SHP77 treated with DMSO at 0.1 percent for 48 hours (cell line): ENCODE results near the gene HOXB7.

Source experiments
- DNase-seq: peaks from one replicate; lab custom pipeline; 2025; lab: John Stamatoyannopoulos, UW

Gene HOXB7

DNA sequence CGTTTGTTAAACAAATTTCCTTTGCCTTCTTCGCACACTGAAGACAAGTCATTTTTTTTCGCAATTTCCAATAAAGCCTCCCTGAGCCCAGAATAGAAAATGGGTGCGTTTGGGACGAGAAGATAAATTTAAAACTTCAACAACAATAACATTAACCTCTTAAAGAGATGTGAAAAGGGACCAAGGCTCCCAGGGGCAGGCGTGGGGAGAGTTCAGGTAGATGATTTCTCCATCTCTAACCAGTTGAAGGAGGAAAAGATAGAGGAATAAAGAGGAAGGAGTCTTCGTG, 31.4 kb downstream of the HOXB7 start:
- DNase-seq, result no peak

DNA sequence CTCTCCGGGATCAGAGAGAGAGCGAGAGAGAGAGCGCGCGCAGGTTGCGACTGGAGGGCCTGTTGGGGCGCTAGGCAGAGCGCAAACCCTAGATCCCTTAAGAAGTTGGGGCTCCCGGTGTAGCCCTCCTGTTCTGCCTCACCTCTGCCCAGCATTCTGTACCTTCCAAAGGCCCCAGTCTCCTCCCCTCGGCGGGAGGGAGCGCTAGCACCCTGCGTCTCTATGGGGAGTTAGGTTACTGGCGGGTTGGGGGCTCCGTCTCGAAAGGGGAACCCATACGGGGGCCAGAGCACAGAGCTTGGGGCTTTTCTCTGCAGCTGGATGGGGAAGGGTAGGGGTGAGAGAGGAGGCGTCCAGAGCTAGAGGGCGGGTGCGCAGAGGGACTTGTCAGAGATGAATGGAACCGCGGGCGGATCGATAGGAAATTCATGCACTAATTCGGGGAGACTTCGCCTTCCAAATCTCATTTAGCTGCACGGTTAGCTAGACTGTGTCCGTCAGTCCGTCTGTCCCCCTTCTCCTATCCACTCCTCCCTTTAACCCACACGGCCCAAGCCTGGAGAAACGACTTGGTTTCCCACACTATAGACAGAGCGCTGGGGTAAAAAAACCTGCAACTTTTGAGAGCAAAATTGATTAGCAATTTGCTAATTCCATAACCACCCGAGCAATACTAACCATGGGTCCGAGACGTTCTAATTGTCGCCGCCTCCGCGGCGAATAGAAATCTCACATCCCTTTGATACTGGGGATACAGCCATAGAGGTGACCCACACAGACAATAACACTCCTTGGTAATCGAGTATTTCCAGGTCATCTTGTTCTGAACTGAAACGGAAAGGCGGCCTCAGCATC, 32.0 kb downstream of the HOXB7 start:
- DNase-seq, result no peak

DNA sequence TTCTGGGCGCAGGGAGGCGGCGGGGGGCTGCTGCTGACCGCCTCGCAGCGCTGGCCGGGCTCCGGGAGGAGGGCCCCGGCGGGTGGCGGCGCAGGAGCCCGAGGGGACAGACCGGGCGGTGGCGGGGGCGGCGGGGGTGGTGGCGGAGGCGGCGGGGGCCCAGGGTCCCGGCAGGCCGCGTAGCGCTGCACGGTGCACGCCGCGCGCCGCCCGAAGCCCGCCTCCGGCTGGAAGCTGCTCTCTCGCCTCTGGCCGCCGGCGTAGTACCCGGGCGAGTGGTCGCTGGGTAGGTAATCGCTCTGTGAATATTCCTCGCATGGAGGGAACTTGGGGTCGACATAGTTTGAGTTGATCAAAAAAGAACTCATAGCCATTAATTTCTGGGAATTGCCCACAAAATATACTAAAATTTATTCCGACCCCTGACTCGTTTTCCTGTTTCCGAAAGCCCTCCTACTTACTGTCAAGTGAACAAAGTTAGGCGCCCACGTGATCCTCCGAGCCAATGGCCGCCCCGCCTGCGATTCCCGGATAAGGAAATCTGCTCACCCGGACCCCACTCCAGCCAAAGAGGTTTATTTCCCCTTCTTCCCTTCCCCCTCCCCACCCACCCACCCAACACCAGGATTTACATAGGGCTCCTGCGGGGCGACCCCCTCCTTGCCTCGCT, 32.7 kb downstream of the HOXB7 start, which contains the start of gene HOXB4:
HOXB4 (minus strand) TSS at position 405 of the 670 bp plus-strand sequence; CDS start at position 374, 31 bp downstream.
- no peak for DNase-seq

DNA sequence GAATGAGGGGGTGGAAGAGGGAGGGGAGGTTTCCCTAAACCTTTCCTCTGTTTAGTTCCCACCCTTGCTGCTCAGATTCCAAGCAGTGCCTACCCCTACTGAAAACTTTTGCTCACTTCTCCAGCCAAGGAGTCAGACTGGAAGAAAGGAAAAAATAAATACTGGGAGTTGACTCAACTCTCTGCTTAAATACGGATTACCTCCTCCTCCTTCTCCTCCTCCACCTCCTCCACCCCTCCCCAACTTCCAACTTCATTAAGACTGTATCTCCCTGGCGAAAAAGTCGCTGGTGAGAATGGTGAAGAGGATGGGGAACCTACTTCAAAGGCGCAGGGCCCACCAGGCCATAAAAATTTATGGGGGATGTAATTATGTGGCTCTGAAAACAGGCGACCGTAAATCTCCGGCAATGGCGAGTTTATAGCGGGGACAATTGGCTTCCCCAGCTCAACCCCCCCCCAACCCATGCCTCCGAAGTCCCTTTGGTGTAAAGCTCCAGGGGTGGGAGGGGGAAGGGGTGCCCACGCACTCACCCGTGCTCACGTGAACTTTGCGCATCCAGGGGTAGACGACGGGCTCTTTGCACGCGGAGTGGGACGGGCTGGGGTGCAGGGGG, 33.4 kb downstream of the HOXB7 start:
- DNase-seq, result no peak

DNA sequence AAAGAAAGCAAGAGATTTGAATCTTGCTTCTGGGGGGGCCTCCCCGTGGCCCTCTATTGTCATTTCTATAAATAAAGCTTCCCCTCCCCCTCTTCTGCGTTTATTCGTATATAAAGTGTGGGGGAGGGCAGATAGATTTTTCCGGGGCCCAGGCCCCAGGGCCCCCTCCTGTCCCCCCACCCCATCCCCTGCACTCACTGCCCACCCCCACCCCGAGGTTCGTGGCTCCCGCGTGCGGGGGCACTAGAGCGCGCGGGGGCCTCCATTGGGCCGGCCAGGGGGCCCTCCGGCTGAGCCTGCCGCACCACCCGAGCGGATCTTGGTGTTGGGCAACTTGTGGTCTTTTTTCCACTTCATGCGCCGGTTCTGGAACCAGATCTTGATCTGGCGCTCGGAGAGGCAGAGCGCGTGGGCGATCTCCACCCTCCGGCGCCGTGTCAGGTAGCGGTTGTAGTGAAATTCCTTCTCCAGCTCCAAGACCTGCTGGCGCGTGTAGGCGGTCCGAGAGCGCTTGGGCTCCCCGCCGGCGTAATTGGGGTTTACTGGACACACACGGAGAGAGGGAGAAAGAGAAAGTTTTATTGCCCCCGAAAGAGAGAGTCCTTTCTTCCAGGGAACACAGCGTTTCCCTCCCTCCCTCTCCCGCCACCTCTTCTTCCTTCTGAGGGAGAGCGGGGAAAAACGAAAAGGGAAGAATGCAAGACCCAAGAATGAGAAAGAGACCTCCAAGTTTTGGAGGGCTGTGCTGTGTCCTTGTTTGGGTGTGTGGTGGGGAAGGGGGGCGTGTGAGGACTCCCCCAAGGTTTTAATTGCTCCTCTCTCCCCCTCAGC, 34.1 kb downstream of the HOXB7 start:
- no peak for DNase-seq

DNA sequence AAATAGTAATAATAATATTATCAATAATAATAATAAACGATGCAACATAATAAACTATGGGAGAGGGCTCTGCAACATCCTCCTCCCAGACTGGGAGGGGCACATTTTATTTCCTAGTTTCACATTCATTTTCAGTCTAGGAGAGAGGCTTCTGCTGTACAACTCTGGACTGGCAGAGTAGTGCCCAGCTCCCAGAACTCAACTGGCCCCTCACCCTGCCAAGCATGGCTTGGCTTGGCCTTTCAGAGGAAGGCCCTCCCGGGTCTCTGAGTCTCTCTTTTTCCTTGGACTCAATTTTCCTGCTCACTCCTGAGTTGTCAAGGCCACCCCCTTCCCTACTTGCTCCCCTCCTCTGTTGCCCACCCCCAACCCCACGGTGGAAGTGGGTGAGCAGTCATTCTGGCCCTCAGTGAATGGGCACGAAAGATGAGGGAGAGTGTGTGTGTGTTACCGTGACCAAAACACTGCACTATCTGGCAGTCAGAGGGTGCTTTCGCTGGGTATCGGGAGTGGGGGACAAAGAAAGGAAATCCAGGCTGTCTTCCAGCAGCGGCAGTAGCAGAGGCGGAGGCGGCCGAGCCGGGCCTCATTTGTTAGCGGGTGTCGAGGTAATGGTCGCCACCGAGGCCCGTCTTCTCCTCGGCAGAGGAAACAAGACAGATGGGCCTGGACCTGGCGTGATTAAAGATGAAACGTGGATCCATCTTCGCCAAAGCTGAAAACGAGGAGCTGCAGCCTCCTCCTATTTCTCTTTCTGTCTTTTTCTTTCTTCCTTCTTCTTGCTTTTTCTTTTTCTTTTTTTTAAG, 34.9 kb downstream of the HOXB7 start:
- DNase-seq, result no peak

DNA sequence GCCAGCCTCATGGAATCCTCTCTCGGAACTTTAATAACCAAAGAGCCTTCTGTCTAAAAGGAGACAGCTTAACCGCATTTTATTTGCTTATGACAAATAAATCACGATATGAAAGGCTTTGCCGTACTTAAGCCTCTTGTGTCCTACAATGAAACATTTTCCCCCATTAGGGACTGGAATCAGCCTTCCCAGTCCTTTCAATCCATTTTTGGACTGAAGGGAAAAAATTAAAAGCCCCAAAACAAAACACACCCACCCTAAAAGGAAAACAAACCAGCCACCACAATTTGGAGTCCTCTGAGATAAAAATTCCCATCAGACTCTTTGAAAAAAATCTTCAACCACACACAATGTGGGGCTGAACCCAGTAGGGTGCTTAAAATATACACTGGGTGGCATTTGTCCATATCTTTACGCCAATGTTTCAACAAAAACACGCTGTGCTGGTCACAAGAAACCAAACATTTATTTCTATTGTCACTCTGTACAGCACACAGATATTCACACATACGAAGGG, 35.7 kb downstream of the HOXB7 start:
- DNase-seq, result peak; percentile 57

DNA sequence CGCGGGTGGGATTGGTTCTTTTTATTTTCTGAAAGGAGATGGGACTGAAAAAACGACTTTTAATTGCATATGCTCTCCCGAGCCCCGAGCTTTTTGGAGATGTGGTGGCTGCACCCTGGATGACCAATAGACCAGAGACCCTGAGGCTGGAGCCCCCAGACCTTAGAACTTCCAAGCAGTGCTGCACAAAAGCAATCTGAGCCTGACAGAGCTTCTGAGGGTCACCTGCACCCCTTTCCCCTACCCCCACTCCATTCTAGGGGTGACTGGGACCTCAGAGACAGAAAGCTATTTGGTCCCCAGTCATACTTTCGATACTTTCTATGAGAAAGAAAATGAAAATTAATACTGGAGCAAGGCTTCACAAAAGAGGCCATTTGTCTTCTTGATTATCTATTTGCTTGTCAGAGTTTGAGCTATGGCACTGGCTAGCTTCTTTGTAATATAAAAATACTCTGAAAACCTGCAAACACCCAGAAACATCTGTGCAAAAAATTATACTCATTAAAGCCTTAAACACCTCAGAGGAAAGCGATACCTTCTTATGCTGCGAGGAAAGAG, 36.2 kb downstream of the HOXB7 start:
- DNase-seq, result no peak

DNA sequence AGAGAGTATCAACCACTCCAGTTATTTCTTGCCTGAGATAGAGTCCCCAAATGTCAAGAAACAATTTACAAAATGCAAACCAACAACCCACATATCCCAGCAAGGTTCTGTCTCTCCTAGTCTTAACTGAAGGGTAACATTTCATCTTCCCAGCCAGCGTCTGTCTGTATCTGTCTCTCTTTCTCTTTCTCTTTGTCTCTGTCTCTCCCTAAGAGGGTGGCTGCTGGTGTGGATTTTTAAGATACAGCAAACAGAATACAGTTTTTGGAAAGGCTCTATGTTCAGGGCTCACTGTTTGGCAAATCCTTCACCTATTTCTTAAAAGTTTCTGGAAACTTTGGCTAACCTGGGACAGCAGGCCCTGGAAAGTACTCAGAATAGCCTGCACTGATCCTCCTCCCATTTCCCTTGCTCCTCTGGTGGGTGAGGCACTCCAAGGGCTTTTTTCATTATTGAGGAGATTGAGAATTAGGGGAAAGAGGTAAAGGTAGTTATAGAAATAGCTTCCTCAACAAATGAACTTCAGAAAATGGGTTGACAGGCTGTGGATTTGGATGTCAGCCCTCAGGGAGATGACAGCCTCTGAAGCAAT, 38.9 kb downstream of the HOXB7 start:
- no peak for DNase-seq

DNA sequence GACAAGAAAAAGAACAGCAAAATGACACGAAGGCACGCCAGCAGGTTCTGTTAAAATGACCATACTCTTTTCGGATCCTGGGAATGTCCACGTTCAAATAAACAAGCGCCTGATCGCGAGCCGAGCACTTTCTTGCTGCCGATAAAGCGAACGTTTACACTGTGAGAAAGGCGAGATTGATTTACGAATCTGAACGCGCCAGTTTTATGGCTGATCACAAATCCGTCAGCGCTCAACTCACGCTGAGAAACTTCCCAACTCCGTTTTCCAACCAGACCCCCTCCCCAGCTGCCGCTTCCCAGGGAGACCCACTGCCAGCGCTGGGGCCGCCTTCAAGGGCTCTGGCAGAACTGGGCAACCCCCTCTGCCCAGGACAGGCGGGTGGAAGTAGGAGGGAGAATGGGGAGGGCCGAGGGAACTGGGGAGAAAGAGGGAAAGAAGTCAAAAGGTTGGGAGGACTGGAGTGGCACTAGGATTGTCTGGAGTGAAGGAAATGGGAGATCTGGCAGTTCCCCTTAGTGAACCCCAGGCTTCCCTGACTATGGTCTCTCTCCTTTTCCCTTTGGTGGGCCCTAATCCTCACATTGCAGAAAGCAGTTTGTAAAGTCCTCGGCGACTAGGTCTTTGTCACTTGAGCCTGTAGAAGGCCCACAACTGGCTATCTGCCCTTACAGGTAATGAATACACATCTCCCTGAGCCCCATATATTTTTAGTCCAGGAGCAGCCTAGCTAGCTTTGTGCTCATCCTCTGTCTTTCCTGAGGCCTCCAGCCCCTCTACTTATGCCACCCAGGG, 39.6 kb downstream of the HOXB7 start:
- no peak for DNase-seq

DNA sequence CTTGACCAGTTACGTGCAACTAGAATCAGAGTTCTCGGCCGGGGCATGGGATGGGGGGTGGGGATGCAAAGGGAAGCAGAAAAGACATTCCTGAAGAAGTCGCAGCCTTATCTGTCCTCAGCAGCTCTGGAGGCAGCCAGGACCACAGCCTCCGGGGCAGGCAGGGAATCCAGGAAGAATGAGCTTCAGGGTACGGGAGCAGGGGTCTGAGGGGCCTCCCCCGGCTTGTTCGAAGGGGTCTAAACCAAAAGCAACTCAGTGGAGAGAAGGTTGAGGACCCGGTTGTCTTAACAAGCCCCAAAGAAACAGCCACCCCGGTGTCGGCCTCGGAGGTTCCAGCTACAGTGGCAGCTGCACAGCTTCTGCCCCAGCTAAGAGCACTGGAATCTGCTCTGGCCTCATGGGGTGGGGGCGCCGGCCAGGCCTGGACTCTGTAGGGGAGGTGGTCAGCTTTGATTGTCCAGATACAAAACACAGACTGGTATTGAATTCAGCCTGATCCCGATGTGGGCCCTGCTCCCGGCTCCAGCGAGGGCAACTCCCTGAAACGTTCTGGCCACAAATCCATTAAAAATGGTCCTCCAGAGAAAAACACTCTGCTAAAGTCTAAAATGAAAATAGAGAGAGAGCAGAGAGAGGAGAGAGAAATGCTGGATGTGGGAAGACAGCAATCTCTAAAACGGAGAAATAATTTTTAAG, 40.3 kb downstream of the HOXB7 start:
- no peak for DNase-seq

DNA sequence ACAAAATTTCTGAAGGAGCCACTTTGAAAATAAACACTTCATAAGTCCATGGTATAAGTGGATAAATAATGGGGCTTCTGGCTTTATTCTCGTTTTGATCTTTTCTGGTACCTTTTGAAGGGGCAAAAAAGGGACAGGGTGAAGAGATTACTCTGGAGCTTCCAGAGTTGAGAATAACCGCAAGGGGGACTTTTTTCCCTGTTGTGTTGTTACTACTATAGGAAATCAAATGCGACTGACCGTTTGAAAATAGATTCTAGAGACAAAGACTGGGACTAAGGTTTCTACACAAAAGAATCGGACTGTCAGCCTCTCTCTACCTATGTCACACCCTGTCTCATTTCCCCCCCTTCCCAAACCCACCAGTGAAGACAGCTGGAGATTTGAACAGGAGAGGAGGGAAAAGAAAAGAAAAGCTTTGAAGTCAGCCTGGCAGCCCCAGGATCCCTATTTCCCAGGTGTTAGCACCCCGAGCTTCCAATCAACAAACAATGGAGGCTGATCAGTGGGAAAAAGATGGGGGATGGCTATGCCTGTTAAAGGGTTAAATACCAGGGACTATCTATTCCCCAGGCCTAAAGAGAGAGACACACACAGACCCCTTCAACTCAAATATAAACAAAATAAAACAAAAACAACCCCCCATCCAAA, 41.0 kb downstream of the HOXB7 start:
- no peak for DNase-seq

DNA sequence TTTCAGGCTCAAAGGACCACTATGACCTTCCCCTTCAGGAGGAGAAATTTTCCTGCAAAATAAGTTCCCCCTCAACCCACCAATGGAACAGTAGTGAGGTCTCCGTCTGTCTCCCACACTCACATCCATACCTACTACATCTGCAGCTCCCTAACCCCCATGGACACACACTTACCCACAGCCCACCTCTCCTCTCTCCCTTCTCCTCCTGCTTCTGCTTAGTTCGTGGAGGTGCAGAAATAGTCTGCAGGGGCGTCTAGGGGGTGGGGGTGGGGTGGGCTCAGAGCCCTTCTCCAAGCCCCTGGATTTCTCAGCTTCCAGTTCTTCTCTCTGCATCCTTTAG, 41.6 kb downstream of the HOXB7 start:
- no peak for DNase-seq

DNA sequence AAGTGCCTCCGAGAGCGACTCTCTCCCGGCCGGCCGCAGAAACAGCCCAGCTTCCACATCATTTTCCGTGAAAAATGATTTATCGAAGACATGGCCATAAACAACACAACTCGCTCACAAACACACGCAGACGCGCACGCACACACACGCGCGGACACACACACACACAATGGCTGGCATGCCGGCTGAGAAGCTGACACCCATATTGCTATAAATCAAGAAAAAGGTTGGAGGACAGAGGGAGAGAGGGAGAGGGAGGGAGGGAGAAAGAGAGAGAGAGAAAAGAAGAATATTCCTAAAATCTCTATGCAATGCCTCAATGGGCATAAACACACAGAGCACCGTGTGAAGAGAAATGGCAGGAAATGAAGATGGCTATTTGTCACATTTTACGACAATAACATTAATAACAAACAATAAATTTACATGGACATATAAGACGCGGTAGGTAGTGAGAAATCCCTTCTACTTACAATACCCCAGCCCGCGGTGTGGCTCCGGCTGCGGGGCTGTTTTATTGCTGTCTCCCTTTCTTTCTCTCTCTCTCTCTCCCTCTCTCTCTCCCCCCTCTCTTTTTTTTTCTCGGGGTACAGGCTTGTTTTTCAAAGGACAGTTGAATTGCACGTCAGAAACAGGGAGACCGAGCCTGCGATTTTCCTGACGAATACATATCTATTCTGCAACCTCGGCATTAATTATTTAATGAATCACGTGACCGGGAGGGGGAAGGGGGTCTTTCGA, 42.1 kb downstream of the HOXB7 start:
- no peak for DNase-seq

DNA sequence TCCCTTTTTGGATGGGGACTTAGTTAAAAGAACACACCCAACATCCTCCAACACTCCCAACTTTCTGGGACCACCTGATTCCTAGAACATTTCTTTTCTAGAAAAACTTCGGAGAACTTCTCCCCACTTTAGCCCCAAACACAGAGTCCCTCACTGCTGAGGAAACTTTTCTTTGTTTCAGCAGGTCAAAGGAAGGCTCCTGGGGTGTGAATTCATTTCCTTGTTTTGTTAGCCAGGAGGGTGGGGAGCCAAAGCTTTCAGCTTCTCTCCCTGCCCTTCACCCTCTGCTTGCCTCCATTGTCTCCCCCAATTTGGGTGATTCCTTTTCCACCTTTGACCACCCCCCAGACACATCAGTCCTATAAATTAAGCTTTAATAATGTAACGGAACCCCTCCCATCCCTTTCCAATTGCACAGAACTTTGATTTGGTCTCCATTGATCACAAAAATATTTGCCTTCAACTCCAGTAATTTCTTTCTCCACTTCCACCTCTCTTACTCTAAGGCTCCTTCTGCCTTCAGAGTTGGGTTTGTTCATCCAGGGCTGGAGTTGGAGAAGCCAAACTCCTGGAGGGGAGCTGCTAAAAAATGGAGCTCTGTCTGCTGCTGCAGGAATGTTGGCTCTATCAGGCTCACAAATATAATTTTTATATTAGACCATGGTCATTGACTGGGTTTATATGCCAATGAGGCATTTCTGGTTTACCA, 43.0 kb downstream of the HOXB7 start:
- no peak for DNase-seq

DNA sequence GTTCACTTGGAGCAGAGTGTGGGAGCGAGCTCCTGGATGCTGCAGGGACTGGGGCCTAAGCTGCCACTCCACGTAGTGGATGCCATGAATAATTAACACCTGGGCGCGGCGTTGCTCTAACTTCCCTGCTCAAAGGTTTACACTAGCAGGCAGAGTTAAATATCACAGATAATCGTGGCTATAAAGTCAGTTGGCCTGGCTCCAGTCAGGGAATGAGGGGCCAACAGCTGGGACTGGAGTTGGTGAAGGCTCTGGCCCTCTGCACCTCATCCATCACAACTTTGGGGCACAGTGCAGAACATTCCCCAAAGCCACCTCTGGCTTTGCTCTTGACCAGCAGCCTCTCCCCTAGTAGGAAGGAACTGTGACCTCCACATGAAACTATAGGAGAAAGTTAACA, 43.6 kb downstream of the HOXB7 start:
- DNase-seq, result no peak

DNA sequence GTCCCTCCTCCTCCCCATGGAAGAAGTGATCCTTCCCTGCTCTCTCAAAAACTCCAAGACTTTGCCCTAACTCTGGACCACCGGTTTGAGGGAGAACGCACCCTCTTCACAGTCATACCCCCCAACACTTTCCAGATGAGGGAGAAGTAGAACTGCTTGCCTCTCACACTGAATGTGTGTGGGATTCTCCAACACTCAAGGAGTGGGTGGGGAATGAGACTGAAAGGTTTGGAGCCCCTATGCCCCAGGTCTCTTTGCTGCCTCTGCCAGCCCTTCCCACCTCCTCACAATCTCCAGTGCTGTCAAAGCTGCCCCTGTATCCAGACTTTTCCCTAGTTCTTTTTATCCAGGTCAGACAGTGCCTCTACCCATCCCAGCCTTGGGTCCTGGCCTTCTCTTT, 44.1 kb downstream of the HOXB7 start:
- no peak for DNase-seq
